ENCODE data around the gene IL17RE.
A peak's percentile ranks its signal among the peaks of the same experiment; 100 is the strongest.
"Not testable (repeated sequence)": the region's sequence is repeated elsewhere in the genome, so short reads cannot be mapped to it uniquely, and the experiment has no call there.

The IL17RE gene

GRCh38 chr3:9902372-9903237, at the start of gene IL17RE:
Gene IL17RE (plus strand): TSS chr3:9902848. CDS start chr3:9902933, 85 bp downstream.
- DNase-seq: no peak

DNA sequence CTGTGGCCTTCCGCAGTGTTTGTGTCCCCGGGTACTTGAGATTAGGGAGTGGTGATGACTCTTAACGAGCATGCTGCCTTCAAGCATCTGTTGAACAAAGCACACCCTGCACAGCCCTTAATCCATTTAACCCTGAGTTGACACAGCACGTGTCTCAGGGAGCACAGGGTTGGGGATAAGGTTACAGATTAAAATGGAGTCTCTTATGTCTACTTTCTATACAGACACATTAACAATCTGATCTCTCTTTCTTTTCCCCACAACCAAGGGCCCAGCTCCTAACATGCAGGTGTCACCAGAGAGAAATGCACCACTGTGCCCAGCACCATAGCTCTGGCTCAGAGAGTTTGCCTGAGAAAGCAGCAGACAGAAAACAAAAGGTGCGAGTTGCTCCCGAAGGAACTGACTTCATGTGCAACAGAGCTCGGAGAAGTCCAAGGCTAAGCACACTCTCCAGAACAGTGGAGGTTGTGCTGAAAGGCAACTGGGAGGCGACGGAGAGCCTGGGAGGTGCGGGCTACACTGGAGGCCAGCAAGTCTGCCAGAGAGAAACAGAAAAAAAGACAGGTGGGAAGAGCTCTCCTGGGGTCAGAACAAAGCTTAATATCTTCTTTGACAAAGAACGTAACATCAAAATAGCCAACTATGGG, 48.2 kb upstream of the IL17RE start:
- DNase-seq: not testable (repeated sequence)

GRCh38 chr3:9855594-9855993, 47.1 kb upstream of the IL17RE start:
- DNase-seq: no peak

GRCh38 chr3:9859530-9860025, 43.1 kb upstream of the IL17RE start:
- DNase-seq: no peak

DNA sequence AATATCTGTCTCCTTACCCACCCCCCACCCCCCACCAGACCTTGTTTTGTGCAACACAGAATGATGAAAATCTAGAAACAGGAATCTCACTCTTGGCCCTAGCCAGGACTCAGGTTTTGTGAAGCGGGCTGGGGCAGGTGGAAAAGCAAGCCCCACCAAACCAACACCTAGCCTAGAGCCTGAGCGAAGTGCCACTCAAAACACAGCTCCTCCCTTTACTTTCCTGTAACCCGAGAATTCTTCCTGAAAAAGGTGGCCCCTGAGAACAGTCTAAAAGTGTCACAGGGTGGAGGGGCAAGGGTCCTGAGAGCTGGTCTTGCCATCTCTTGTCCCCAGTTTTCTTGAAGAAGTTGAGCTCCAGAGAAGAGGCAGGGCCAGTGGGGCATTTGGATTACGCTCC, 41.4 kb upstream of the IL17RE start:
- DNase-seq: no peak

- DNase-seq: no peak
These were observed 41.0 kb upstream of the IL17RE start for GRCh38 chr3:9861626-9862130.

- DNase-seq: peak; percentile 88
These were observed 40.1 kb upstream of the IL17RE start for GRCh38 chr3:9862391-9863057.

- no peak for DNase-seq
These were observed 39.4 kb upstream of the IL17RE start for GRCh38 chr3:9863058-9863772.

DNA sequence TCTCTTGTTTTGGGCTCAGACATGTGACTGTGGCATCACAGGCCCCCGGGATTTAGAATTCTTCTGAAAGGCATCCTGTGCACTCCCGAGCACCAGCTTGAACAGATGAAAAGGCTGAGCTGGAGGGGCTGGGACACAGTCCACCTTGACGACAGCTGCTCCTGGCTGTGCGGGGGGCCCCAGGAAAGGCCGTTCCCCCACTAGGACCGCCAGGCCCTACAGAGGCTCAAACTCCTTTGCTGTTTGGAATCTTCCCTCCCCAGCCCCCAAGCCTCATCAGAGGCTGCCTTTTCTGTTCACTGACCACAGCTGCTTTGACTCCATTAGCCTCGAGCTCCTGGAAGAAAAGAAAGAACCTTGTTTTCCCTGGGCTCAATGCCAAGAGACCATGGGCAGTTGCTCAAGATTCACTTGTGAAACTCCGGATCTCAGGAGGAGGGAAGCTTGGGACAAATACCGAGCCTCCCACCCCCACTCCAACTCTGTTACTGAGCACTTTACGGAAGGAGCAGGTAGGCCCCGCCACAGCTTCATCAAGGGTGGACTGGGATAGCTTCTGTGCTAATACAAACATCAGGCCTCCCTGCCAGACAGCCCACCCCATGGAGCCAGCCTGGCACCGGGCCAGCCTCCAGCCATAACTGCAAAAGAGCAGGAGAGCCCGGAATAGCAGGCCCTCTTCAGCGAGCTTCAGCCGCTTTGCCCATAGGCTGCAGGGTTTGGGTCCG, 38.3 kb upstream of the IL17RE start:
- DNase-seq: no peak

GRCh38 chr3:9865125-9865637, 37.5 kb upstream of the IL17RE start:
- not testable (repeated sequence) for DNase-seq

DNA sequence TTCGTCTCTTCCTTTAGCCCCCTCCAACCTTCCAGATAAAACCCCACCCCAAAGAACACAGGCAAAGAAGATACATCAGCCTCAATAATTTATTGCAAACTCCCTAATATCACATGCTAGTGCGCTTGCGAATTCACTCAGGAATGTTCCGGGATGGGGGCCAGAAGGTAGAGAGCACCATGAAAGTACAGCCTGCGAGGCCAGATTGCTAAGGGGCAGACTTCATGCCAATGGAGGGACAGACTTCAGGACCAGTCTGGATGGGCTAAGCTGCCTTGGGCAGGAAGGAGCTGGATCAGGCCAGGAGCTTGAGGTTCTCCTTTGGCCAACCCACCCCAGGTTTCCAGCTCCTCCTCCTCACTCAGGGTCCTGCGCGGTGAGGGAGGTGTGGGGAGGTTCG, 36.0 kb upstream of the IL17RE start:
- DNase-seq: no peak

DNA sequence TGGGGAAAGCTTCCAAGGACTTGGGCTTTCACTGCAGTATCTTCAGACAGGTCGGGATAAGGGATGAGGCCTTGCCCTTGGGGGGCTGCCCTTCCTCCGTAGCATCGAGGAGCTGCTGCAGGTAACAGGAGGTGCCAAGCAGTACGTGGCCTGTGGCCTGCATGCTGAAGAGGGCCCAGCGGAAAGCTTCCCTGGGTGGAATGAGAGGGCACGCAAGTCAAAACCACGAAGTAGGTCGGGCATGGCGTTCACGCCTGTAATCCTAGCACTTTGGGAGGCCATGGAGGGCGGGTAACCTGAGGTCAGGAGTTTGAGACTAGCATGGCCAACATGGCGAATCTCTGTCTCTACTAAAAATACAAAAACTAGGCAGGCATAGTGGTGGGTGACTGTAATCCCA, 35.5 kb upstream of the IL17RE start:
- DNase-seq: no peak

- no peak for DNase-seq
These were observed 32.7 kb upstream of the IL17RE start for GRCh38 chr3:9869955-9870354.

DNA sequence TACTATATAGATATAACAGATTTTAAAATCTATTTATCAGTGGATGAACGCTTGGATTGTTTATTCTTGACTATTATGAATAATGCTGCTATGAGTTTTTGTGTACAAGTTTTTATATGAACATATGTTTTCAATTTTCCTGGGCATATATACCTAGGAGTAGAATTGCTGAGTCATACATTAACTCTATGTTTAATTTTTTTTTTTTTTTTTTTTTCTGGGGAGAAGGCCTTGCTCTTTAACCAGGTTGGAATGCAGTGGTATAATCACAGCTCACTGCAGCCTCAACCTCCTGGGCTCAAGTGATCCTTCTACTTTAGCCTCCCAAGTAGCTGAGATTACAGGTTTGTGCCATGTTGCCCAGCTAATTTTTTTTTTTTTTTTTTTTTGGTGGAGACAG, 31.7 kb upstream of the IL17RE start:
- no peak for DNase-seq

DNA sequence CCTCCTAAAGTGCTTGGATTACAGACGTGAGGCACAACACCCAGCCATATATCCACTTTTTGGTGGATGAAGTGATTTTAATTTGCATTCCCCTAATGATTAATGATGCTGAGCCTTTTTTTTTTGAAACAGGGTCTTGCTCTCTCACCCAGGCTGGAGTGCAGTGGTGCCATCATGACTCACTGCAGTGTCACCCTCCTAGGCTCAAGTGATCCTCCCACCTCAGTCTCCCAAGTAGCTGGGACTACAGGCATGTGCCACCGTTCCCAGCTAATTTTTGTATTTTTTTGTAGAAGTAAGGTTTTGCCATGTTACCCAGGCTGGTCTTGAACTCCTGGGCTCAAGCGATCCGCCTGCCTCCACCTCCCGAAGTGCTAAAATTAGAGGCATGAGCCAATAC, 30.6 kb upstream of the IL17RE start:
- not testable (repeated sequence) for DNase-seq

GRCh38 chr3:9875448-9875847, 27.2 kb upstream of the IL17RE start:
- no peak for DNase-seq

GRCh38 chr3:9876255-9876654, 26.4 kb upstream of the IL17RE start:
- DNase-seq: not testable (repeated sequence)

GRCh38 chr3:9876991-9877390, 25.7 kb upstream of the IL17RE start:
- DNase-seq: no peak

GRCh38 chr3:9878700-9879099, 23.9 kb upstream of the IL17RE start:
- DNase-seq: no peak

GRCh38 chr3:9879830-9880549, 22.7 kb upstream of the IL17RE start, which contains the start of gene CIDEC:
Gene CIDEC (minus strand): TSS chr3:9880253. CDS start chr3:9878486, 1,767 bp downstream.
- DNase-seq: no peak

DNA sequence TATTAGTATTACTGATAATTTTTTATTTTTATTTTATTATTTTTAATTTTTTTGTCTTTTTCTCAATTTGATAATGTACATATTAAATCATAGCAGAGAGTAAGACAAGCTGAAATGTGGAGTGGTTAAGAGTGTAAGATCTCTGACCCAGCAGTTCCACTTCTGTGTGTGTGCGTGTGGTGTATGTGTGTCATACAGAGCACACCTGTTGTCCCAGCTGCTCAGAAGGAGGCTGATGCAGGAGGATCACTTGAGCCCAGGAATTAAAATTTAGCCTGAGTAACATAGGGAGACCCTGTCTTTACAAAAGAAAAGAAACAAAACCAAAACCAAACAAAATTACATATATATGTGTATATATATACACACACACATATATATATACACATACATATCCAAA, 21.2 kb upstream of the IL17RE start:
- no peak for DNase-seq
